ENCODE data around the gene MAP3K2. TPM values are rescaled to one million over a fixed set of nuclear protein-coding genes. Genes with fewer than 3 reads are reported as not detected.

Gene MAP3K2
- polyA plus RNA-seq, 1 donor from 2014 or later = 37.0 TPM

DNA sequence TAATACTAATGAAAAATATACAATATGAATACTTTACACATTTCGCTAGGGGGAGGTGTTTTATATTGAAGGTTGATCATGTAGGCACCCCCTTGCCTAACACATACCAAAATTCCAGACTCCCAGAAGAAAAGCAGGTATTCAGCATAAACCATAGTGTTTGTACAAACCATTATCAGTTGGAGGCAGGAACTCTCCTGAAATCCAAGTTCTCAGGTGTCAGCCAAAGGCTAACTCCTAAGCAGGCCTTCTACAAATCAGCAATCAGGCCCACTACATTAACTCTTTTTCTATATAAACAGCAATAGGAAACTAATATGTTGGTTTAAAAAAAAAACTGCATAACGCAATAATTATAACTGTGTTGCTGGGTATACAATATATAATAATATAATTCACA is 44.5 kb downstream of the MAP3K2 start:
- peaks cover 29% of the 10 kb centered on the region for H3K79me2 ChIP-seq (replicated peaks; ENCODE audit: insufficient read depth, low read length)
- no peak overlapping the region for H3K9ac ChIP-seq (ENCODE audit: low read length)
- H3K27ac ChIP-seq (ENCODE audit: low read length) = no peak overlapping the region
- no peak overlapping the region for H3K4me2 ChIP-seq (ENCODE audit: low read length)
- H3K9me2 ChIP-seq (ENCODE audit: insufficient read depth, low read length) = no peaks in the 10 kb centered on the region
- no peaks in the 10 kb centered on the region for H4K20me1 ChIP-seq (ENCODE audit: insufficient read depth)
- TF ChIP-seq TAF1 (IDR thresholded peaks at IDR 0.05; ENCODE audit: low read depth) (no peak), MXI1 (conservative IDR thresholded peaks at IDR 0.05; ENCODE audit: poor library complexity, severe bottlenecking) (no peak), POLR2AphosphoS5 (IDR thresholded peaks at IDR 0.05) (no peak), RAD21 (conservative IDR thresholded peaks at IDR 0.05) (no peak), EZH2 (IDR thresholded peaks at IDR 0.05; ENCODE audit: borderline replicate concordance, insufficient read depth, low read length, poor library complexity, severe bottlenecking) (no peak), EP300 (conservative IDR thresholded peaks at IDR 0.05; ENCODE audit: poor library complexity, severe bottlenecking) (no peak), SMC3 (conservative IDR thresholded peaks at IDR 0.05; ENCODE audit: poor library complexity) (no peak)
- TF ChIP-seq, protein P1, sequence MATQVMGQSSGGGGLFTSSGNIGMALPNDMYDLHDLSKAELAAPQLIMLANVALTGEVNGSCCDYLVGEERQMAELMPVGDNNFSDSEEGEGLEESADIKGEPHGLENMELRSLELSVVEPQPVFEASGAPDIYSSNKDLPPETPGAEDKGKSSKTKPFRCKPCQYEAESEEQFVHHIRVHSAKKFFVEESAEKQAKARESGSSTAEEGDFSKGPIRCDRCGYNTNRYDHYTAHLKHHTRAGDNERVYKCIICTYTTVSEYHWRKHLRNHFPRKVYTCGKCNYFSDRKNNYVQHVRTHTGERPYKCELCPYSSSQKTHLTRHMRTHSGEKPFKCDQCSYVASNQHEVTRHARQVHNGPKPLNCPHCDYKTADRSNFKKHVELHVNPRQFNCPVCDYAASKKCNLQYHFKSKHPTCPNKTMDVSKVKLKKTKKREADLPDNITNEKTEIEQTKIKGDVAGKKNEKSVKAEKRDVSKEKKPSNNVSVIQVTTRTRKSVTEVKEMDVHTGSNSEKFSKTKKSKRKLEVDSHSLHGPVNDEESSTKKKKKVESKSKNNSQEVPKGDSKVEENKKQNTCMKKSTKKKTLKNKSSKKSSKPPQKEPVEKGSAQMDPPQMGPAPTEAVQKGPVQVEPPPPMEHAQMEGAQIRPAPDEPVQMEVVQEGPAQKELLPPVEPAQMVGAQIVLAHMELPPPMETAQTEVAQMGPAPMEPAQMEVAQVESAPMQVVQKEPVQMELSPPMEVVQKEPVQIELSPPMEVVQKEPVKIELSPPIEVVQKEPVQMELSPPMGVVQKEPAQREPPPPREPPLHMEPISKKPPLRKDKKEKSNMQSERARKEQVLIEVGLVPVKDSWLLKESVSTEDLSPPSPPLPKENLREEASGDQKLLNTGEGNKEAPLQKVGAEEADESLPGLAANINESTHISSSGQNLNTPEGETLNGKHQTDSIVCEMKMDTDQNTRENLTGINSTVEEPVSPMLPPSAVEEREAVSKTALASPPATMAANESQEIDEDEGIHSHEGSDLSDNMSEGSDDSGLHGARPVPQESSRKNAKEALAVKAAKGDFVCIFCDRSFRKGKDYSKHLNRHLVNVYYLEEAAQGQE (IDR thresholded peaks at IDR 0.05; ENCODE audit: borderline replicate concordance) = no peak
- TF ChIP-seq, protein P2, sequence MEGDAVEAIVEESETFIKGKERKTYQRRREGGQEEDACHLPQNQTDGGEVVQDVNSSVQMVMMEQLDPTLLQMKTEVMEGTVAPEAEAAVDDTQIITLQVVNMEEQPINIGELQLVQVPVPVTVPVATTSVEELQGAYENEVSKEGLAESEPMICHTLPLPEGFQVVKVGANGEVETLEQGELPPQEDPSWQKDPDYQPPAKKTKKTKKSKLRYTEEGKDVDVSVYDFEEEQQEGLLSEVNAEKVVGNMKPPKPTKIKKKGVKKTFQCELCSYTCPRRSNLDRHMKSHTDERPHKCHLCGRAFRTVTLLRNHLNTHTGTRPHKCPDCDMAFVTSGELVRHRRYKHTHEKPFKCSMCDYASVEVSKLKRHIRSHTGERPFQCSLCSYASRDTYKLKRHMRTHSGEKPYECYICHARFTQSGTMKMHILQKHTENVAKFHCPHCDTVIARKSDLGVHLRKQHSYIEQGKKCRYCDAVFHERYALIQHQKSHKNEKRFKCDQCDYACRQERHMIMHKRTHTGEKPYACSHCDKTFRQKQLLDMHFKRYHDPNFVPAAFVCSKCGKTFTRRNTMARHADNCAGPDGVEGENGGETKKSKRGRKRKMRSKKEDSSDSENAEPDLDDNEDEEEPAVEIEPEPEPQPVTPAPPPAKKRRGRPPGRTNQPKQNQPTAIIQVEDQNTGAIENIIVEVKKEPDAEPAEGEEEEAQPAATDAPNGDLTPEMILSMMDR (IDR thresholded peaks at IDR 0.05; ENCODE audit: poor library complexity, severe bottlenecking) = no peak
- H3K27me3 ChIP-seq (ENCODE audit: insufficient read depth, low read depth, low read length) = no peaks in the 10 kb centered on the region
- no peaks in the 10 kb centered on the region for H3K9me3 ChIP-seq (ENCODE audit: low read length)
- H3F3A ChIP-seq (ENCODE audit: insufficient read depth, low read length, poor library complexity, severe bottlenecking) = no peaks in the 10 kb centered on the region
- no peak overlapping the region for H3K4me3 ChIP-seq (ENCODE audit: low read length)
- no peaks in the 10 kb centered on the region for H3K36me3 ChIP-seq (ENCODE audit: insufficient read depth, low read length)
- no peak overlapping the region for H2AFZ ChIP-seq (ENCODE audit: low read depth, low read length)

DNA sequence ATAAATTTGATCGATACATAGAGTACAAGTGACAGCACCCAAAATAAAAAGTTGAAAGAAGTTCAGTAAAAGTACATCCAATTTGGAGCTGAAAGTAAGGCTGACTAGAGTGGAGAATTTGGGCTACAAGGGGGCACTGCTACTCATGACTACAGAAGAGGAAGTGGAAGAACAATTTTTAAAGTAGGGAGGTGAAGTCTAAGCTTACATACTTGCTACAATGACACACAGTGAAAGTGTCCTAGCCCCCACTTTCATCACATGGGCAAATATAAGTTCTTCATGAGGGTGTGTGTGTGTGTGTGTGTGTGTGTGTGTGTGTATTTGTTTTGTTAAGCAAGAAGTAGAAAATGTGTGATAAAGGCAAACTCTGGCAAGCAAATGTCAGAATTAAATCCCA is 45.7 kb downstream of the MAP3K2 start:
- H3F3A ChIP-seq (ENCODE audit: insufficient read depth, low read length, poor library complexity, severe bottlenecking) = no peaks in the 10 kb centered on the region
- no peak overlapping the region for H3K4me2 ChIP-seq (ENCODE audit: low read length)
- H3K9me3 ChIP-seq (ENCODE audit: low read length) = no peaks in the 10 kb centered on the region
- H3K4me3 ChIP-seq (ENCODE audit: low read length) = no peak overlapping the region
- peaks cover 2% of the 10 kb centered on the region for H3K36me3 ChIP-seq (ENCODE audit: insufficient read depth, low read length)
- H3K9me2 ChIP-seq (ENCODE audit: insufficient read depth, low read length) = no peaks in the 10 kb centered on the region
- no peak overlapping the region for H2AFZ ChIP-seq (ENCODE audit: low read depth, low read length)
- no peak overlapping the region for H3K9ac ChIP-seq (ENCODE audit: low read length)
- TF ChIP-seq EP300 (conservative IDR thresholded peaks at IDR 0.05; ENCODE audit: poor library complexity, severe bottlenecking) (no peak), RAD21 (conservative IDR thresholded peaks at IDR 0.05) (no peak), MXI1 (conservative IDR thresholded peaks at IDR 0.05; ENCODE audit: poor library complexity, severe bottlenecking) (no peak), TAF1 (IDR thresholded peaks at IDR 0.05; ENCODE audit: low read depth) (no peak), POLR2AphosphoS5 (IDR thresholded peaks at IDR 0.05) (no peak), SMC3 (conservative IDR thresholded peaks at IDR 0.05; ENCODE audit: poor library complexity) (no peak), EZH2 (IDR thresholded peaks at IDR 0.05; ENCODE audit: borderline replicate concordance, insufficient read depth, low read length, poor library complexity, severe bottlenecking) (no peak)
- TF ChIP-seq, protein P1 (IDR thresholded peaks at IDR 0.05; ENCODE audit: borderline replicate concordance) = no peak
- TF ChIP-seq, protein P2 (IDR thresholded peaks at IDR 0.05; ENCODE audit: poor library complexity, severe bottlenecking) = no peak
- H3K79me2 ChIP-seq (replicated peaks; ENCODE audit: insufficient read depth, low read length) = peaks cover 22% of the 10 kb centered on the region
- H3K27ac ChIP-seq (ENCODE audit: low read length) = no peak overlapping the region
- no peaks in the 10 kb centered on the region for H4K20me1 ChIP-seq (ENCODE audit: insufficient read depth)
- H3K27me3 ChIP-seq (ENCODE audit: insufficient read depth, low read depth, low read length) = no peaks in the 10 kb centered on the region
